Stimulated activated CD8-positive, alpha-beta memory T cell treated with anti-CD3 and anti-CD28 coated beads, Interleukin-7, amount 100 ng/mL, for 4 hours (primary cell): ENCODE measurements around the gene EHD4.

Experiments used
- DNase-seq, 2 donors: peaks; one replicate each; pipeline ENCODE4 v3.0.0-alpha.2; 2020; ENCODE audit warnings: low read depth in 2 of 2

Gene EHD4

GRCh38 chr15:41972253-41973242, at the start of gene EHD4:
Gene EHD4, minus strand, starts transcription at chr15:41972557. Its CDS starts 63 bp downstream, at chr15:41972494.
- DNase-seq, result peak; percentile 93 to 94

- DNase-seq, result no peak
Observed at GRCh38 chr15:42021593-42021992, 49.2 kb upstream of the EHD4 start.

GRCh38 chr15:42020713-42021273, 48.4 kb upstream of the EHD4 start, which contains the start of gene PLA2G4E:
Gene PLA2G4E, minus strand, starts transcription at chr15:42021042. Its CDS starts 12 bp downstream, at chr15:42021030.
- DNase-seq, result no peak

- DNase-seq, result no peak
Observed at GRCh38 chr15:42018306-42019224, 46.2 kb upstream of the EHD4 start.

GRCh38 chr15:42016971-42017370, 44.6 kb upstream of the EHD4 start:
- no peak for DNase-seq

GRCh38 chr15:42014406-42014805, 42.0 kb upstream of the EHD4 start:
- DNase-seq, result no peak

- no peak for DNase-seq
Observed at GRCh38 chr15:42012928-42013482, 40.6 kb upstream of the EHD4 start.

GRCh38 chr15:42012241-42012640, 39.9 kb upstream of the EHD4 start:
- DNase-seq, result no peak

GRCh38 chr15:42011074-42011473, 38.7 kb upstream of the EHD4 start:
- no peak for DNase-seq

GRCh38 chr15:42010434-42010833, 38.1 kb upstream of the EHD4 start:
- no peak for DNase-seq

- DNase-seq, result no peak
Observed at GRCh38 chr15:42009474-42009873, 37.1 kb upstream of the EHD4 start.

- no peak for DNase-seq
Observed at GRCh38 chr15:42009022-42009421, 36.7 kb upstream of the EHD4 start.

GRCh38 chr15:42007386-42007785, 35.0 kb upstream of the EHD4 start:
- DNase-seq, result no peak

GRCh38 chr15:42002333-42002732, 30.0 kb upstream of the EHD4 start:
- no peak for DNase-seq

GRCh38 chr15:42001236-42001635, 28.9 kb upstream of the EHD4 start:
- DNase-seq, result no peak

GRCh38 chr15:41999290-42000285, 27.2 kb upstream of the EHD4 start:
- no peak for DNase-seq

GRCh38 chr15:41997845-41998244, 25.5 kb upstream of the EHD4 start:
- no peak for DNase-seq

GRCh38 chr15:41996921-41997592, 24.7 kb upstream of the EHD4 start:
- no peak for DNase-seq

- DNase-seq, result no peak
Observed at GRCh38 chr15:41996376-41996775, 24.0 kb upstream of the EHD4 start.

GRCh38 chr15:41995476-41995855, 23.1 kb upstream of the EHD4 start:
- no peak for DNase-seq
